Urothelium cell line (cell line): ENCODE measurements around the gene SNTG2.
"Not testable (repeated sequence)": the region's sequence is repeated elsewhere in the genome, so short reads cannot be mapped to it uniquely, and the experiment has no call there.

Experiments
- DNase-seq: peaks from one replicate; pipeline ENCODE4 v3.0.0; 2011; ENCODE audit warnings: low spot score, mixed read lengths
- FAIRE-seq: peaks from 2 replicates; lab custom pipeline; 2011; peaks lifted over from hg19 to GRCh38; lab: Jason Lieb, UNC

Gene SNTG2

DNA sequence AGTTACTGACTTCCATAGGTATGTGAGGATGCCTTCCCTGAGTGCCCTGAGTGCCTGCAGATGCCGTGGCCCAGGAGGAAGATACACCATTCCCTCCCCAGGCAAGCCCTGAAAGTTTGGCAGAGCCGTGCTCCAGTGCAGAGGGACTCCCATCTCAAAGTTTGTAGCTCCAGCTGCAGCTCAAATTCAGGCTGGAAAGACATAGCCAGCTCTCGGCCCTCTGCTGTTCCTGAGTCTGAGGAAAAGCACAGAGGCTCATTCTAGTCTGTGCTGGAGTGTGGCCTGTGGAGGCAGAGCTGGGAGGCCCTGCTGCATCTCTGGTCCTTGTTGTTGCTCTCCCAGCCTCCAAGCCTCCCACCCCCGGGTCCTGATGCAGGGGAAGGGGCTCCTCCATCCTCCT lies 446.7 kb downstream of the SNTG2 start:
- no peak for FAIRE-seq
- no peak for DNase-seq

DNA sequence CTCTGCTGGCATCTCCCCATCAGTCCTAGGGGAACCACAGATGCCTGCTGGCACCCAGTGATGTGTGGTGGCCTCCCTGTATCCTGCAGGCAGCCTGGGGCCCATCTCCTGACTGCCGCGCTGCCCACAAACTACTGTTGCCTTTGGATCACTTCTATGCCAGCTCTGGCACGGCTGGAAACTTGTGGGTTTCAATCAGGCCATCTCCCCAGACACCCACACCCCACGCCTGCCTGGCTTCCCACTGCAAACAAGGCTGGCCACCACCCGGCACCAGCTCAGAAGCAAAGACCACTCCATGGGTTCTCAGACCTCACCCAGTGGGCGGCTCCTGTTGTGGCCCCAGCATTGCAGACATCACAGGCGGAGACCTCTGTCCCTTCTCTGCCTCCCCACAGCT lies 447.5 kb downstream of the SNTG2 start:
- FAIRE-seq (no peak), DNase-seq (no peak)

- DNase-seq (no peak), FAIRE-seq (no peak)
These were observed 450.5 kb downstream of the SNTG2 start for GRCh38 chr2:1400943-1401735.

DNA sequence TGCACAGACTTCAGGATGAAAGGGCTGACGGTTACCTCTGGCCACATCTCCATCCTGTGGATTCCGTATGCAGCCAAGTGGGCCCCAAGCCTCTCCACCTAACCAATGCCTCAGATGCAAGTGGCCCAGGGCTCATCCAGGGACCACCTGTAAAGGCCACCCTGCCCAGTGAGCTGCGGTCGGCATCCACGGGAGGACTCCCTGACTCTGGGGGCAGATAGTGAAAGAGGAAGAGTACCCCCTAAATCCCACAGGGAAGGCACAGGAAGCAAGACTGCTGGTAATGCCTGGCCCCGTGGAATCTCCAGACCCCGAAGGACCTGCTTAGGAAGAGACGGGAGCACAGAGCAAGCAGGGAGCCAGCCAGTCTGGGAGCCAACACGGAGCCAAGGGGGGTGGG lies 451.4 kb downstream of the SNTG2 start:
- DNase-seq (no peak), FAIRE-seq (no peak)

DNA sequence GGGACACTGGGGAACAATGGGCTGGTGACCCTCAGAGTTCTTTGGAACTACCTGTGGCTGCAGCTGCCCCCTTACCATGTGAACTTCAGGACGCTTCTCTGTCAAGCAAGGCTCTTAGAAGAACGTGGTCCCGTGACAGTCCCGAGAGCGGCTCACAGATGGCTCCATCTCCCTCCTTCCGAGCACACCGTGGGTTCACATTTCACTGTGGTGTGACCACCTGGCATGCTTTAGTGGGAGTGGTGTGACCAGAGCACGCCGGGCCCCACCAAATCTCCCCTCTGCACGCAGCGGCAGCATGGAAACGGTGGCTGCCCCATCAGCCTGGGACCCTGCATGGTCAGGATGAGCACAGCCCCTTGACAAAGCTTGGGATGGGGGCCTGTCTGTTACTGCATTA lies 452.9 kb downstream of the SNTG2 start:
- no peak for FAIRE-seq
- no peak for DNase-seq

DNA sequence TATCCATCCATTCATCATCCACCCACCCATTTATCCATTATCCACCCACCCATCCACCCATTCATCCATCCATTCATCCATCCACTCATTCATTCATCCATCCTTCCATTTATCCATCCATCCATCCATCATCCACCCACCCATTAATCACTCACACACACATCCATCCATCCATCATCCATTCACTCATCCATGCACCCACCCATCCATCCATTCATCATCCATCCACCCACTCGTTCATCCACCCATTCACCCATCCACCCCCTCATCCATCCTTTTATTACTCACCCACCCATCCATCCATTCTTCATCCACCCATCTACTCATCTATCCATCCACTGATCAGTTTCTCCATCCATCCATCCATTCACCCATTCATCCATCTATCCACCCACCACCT lies 454.5 kb downstream of the SNTG2 start:
- no peak for FAIRE-seq
- DNase-seq, result no peak

GRCh38 chr2:1405967-1406366 lies 455.3 kb downstream of the SNTG2 start:
- DNase-seq (no peak), FAIRE-seq (no peak)

- DNase-seq (no peak), FAIRE-seq (no peak)
These were observed 455.8 kb downstream of the SNTG2 start for GRCh38 chr2:1406434-1406833.

GRCh38 chr2:1407950-1408675 lies 457.5 kb downstream of the SNTG2 start:
- FAIRE-seq (no peak), DNase-seq (no peak)

GRCh38 chr2:1413156-1413710 lies 462.6 kb downstream of the SNTG2 start, which contains the start of gene TPO:
Gene TPO, plus strand, starts transcription at chr2:1413463. Its CDS starts 946 bp downstream, at chr2:1414409.
- FAIRE-seq, result no peak

GRCh38 chr2:1414121-1414520 lies 463.5 kb downstream of the SNTG2 start:
- DNase-seq (no peak), FAIRE-seq (no peak)

More at GRCh38 chr2:1413156-1413710, 462.6 kb downstream of the SNTG2 start, which contains the start of gene TPO:
- DNase-seq, result no peak

DNA sequence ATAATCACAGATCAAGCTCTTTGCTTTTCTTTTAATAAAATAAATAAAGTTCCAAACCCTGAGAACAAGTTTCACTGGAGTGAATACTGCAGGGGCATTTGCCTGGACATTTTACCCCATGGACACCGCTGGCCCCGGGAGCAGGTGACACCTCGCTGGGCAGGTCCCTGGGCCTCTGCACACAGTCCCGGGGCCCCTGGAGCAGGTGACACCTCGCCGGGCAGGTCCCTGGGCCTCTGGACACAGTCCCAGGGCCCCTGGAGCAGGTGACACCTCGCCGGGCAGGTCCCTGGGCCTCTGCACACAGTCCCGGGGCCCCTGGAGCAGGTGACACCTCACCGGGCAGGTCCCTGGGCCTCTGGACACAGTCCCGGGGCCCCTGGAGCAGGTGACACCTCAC lies 464.3 kb downstream of the SNTG2 start:
- DNase-seq, FAIRE-seq: not testable (repeated sequence)

DNA sequence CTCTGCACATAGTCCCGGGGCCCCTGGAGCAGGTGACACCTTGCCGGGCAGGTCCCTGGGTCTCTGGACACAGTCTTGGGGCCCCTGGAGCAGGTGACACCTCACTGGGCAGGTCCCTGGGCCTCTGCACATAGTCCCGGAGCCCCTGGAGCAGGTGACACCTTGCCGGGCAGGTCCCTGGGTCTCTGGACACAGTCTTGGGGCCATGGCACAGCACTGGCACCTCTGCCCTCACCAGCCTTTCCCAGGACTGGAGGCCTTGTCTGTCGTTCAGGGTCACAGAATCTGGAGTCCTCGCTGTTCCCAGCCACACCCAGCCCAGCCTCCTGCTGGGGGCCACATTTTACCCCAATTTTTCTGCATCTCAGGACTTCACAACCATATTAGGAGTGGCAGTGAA lies 464.9 kb downstream of the SNTG2 start:
- DNase-seq, result no peak
- FAIRE-seq, result no peak
